DMS53 treated with DMSO at 0.1 percent for 48 hours (cell line): ENCODE data around the gene NPPA.

Experiments used
- DNase-seq: peaks from one replicate; lab custom pipeline; 2025; ENCODE audit not compliant: unreplicated experiment; lab: John Stamatoyannopoulos, UW

The NPPA gene

GRCh38 chr1:11874624-11875023 is 27.0 kb upstream of the NPPA start:
- no peak for DNase-seq

- no peak for DNase-seq
Observed at GRCh38 chr1:11874258-11874562, 26.6 kb upstream of the NPPA start.

- no peak for DNase-seq
Observed at GRCh38 chr1:11873395-11874257, 26.0 kb upstream of the NPPA start.

- DNase-seq, result no peak
Observed at GRCh38 chr1:11872545-11872944, 25.0 kb upstream of the NPPA start.

- DNase-seq, result no peak
Observed at GRCh38 chr1:11869650-11870207, 22.1 kb upstream of the NPPA start.

- no peak for DNase-seq
Observed at GRCh38 chr1:11869104-11869503, 21.5 kb upstream of the NPPA start.

GRCh38 chr1:11868331-11868980 is 20.9 kb upstream of the NPPA start:
- no peak for DNase-seq

- peak; percentile 46 for DNase-seq
Observed at GRCh38 chr1:11862890-11863289, 15.3 kb upstream of the NPPA start.

GRCh38 chr1:11860587-11860986 is 13.0 kb upstream of the NPPA start:
- DNase-seq, result no peak

GRCh38 chr1:11860083-11860482 is 12.5 kb upstream of the NPPA start:
- no peak for DNase-seq

GRCh38 chr1:11858968-11859871 is 11.6 kb upstream of the NPPA start:
- no peak for DNase-seq

GRCh38 chr1:11858613-11858967 is 11.0 kb upstream of the NPPA start, which contains the start of gene NPPB:
Gene NPPB (minus strand): TSS chr1:11858945. CDS start chr1:11858833, 112 bp downstream.
- DNase-seq, result no peak

GRCh38 chr1:11858158-11858557 is 10.6 kb upstream of the NPPA start:
- no peak for DNase-seq

- no peak for DNase-seq
Observed at GRCh38 chr1:11857164-11857851, 9.7 kb upstream of the NPPA start.

GRCh38 chr1:11856698-11857097 is 9.1 kb upstream of the NPPA start:
- DNase-seq, result no peak

- no peak for DNase-seq
Observed at GRCh38 chr1:11855430-11855829, 7.8 kb upstream of the NPPA start.

- no peak for DNase-seq
Observed at GRCh38 chr1:11854519-11854918, 6.9 kb upstream of the NPPA start.

GRCh38 chr1:11851180-11851579 is 3.6 kb upstream of the NPPA start:
- DNase-seq, result no peak

GRCh38 chr1:11850156-11850555 is 2.6 kb upstream of the NPPA start:
- DNase-seq, result no peak

GRCh38 chr1:11848373-11848700 is 754 bp upstream of the NPPA start:
- no peak for DNase-seq
